ENCODE data around the gene SPPL3.

SPPL3 gene

GRCh38 chr12:120767071-120768024 lies 136.8 kb downstream of the SPPL3 start:
- no peak for DNase-seq

- DNase-seq = no peak
Observed at GRCh38 chr12:120766566-120766965, 137.6 kb downstream of the SPPL3 start.

- no peak for DNase-seq
Observed at GRCh38 chr12:120764816-120765215, 139.3 kb downstream of the SPPL3 start.

- no peak for DNase-seq
Observed at GRCh38 chr12:120763250-120763649, 140.9 kb downstream of the SPPL3 start.

- no peak for DNase-seq
Observed at GRCh38 chr12:120762086-120762485, 142.1 kb downstream of the SPPL3 start.

- no peak for DNase-seq
Observed at GRCh38 chr12:120761519-120761934, 142.6 kb downstream of the SPPL3 start.

GRCh38 chr12:120760349-120761254 lies 143.6 kb downstream of the SPPL3 start:
- DNase-seq = no peak

- DNase-seq = no peak
Observed at GRCh38 chr12:120759591-120760348, 144.4 kb downstream of the SPPL3 start.

GRCh38 chr12:120758798-120759590 lies 145.2 kb downstream of the SPPL3 start:
- DNase-seq = no peak

- DNase-seq = no peak
Observed at GRCh38 chr12:120757949-120758348, 146.2 kb downstream of the SPPL3 start.

GRCh38 chr12:120757226-120757742 lies 146.9 kb downstream of the SPPL3 start:
- DNase-seq = no peak

GRCh38 chr12:120755269-120755668 lies 148.9 kb downstream of the SPPL3 start:
- no peak for DNase-seq

- no peak for DNase-seq
Observed at GRCh38 chr12:120754792-120755191, 149.4 kb downstream of the SPPL3 start.

GRCh38 chr12:120751389-120751788 lies 152.8 kb downstream of the SPPL3 start:
- DNase-seq = no peak

- no peak for DNase-seq
Observed at GRCh38 chr12:120750806-120751205, 153.4 kb downstream of the SPPL3 start.

GRCh38 chr12:120749256-120749655 lies 154.9 kb downstream of the SPPL3 start:
- no peak for DNase-seq

- DNase-seq = no peak
Observed at GRCh38 chr12:120748242-120748641, 155.9 kb downstream of the SPPL3 start.

- no peak for DNase-seq
Observed at GRCh38 chr12:120744922-120745493, 159.2 kb downstream of the SPPL3 start.

GRCh38 chr12:120741476-120742421 lies 162.4 kb downstream of the SPPL3 start:
- DNase-seq = peak; percentile 77

- no peak for DNase-seq
Observed at GRCh38 chr12:120740871-120741270, 163.3 kb downstream of the SPPL3 start.

All from RPMI8226 (cell line).